ENCODE data around the gene UBE2O.

The UBE2O gene

DNA sequence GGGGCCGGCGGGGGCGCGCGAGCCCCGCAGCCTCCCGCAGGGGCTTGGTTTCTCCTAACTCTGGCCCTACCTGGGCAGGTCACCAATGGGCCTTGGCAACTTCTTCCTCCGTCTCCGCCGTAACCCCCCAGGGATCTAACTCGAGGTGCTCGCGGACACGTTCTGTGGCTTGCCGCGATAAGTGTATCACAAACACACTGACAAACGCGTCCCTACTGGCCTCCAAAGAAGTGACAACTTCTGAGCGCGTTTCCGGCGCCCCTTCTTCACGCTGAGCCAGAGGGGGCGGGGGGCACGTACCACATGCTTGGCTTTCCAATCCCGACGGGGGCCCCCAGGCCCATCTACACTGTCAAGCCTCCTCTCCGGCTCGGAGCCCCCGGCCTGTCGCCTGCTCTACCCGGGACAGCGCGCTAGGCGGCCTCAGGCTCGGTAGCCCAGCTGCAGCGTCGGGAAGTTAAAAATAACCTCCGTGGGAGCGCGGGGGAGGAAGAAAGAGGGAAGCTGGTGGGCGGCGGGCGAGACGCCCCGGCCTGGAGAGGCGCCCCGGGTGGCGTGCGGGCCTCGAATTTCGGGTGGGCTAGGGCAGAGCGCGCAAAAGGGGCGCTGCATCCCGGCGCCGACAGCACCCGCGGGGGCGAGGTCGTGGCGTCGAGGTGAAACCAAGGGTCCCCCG lies 69.3 kb downstream of the UBE2O start:
- no peaks in the 10 kb centered on the region for H3K36me3 ChIP-seq (ENCODE audit: insufficient read depth, low read length)
- H3K9me3 ChIP-seq (ENCODE audit: control insufficient read depth, insufficient read depth, low read length) = no peaks in the 10 kb centered on the region
- peak overlapping the region; percentile 83 for H3K9ac ChIP-seq (ENCODE audit: low read depth, low read length)
- H3K4me1 ChIP-seq (ENCODE audit: insufficient read depth, low read length) = peaks cover 2% of the 10 kb centered on the region

DNA sequence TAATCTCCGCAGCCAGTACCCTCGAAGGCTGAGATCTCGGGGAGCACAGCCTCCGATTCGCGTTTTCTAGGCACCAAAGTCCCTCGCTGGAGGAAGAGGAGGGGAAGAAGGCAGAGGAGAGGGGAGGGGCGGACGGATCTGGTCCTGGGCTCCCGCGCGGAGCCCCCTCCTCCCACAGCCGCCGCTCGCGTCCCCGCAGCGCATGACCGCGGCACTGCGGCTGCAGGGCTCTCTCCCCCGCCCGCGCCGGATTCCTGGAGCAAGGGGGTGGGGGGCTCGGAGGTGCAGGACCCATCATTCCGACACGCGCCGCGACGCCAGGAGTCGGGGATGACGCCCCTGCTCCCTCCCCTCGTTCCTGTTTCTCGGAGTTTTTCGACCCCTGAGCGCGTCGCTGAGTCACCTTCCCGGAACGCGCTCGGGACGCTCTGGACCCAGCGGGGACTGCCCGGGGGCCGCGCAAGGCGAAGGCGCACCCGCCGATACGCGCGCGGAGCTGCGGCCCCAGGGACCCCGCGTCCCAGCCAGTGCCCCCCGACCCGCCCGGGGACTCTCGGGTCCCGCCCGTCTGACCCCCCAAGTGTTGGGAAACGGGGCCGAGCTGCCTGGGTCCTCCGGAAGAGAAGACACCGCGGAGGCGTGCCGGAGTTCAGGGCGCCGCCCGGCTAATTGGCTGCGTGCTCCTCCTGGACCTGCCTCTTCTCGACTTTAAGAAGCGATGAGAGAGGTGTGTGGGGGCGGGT lies 70.0 kb downstream of the UBE2O start:
- Histone ChIP-seq H3K4me1 (ENCODE audit: insufficient read depth, low read length) (no peaks in the 10 kb centered on the region), H3K36me3 (ENCODE audit: insufficient read depth, low read length) (no peaks in the 10 kb centered on the region), H3K9me3 (ENCODE audit: control insufficient read depth, insufficient read depth, low read length) (no peaks in the 10 kb centered on the region), H3K9ac (ENCODE audit: low read depth, low read length) (peak overlapping the region; percentile 83)

DNA sequence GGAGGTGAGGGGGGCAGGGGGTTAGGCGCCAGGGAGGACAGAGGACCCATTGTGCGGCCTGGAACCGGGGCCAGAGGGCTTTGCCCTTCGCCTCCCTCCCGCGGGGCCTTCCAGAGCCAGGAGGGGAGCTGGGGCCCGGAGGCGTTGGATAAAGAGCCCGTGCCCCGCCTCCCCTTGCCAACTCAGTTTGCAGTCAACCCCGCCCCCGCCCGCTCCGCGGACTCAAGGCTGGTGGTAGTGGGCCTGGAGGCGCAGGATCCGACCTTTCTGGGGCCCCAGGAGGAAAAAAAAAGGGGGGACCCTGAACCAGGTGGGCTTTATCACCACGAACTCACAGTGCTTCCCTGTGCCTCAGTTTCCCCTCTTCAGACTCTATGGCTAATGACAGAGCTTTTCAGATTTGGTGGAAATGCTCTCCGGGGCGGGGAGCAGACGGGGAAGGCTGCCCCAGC lies 70.6 kb downstream of the UBE2O start:
- no peaks in the 10 kb centered on the region for H3K4me1 ChIP-seq (ENCODE audit: insufficient read depth, low read length)
- H3K36me3 ChIP-seq (ENCODE audit: insufficient read depth, low read length) = no peaks in the 10 kb centered on the region
- H3K9ac ChIP-seq (ENCODE audit: low read depth, low read length) = peak overlapping the region; percentile 83
- H3K9me3 ChIP-seq (ENCODE audit: control insufficient read depth, insufficient read depth, low read length) = no peaks in the 10 kb centered on the region

DNA sequence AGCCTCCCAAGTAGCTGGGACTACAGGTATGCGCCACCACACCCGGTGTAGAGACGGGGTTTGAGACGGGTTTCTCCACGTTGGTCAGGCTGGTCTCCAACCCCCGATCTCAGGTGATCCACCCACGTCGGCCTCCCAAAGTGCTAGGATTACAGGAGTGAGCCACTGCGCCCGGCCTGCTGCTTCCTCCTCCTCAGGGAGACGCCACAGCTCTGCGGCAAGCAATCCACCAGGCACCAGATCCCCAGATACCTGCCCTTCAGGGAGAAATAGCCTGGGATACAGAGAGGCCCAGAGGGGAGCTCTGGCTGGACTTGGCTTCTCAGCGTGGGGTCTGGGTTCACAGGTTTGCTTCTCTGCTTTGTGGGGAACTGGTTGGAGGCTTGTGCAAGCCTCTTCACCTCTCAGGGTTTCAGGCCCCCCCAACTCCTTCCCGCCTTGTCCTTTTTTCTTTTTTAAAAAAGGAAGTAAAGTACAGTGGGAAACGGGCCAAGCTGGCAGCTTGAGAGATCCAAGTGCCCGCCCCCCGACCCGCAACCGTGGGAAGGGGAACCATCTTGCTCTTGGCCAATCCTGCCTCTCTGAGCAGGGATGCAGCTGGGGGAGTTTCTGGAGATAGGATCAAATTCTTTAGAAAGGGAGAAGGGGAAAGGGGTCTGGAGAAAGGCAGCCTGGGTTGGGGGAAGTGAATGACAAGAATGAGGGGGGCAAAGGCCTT lies 71.2 kb downstream of the UBE2O start:
- Histone ChIP-seq H3K4me1 (ENCODE audit: insufficient read depth, low read length) (no peaks in the 10 kb centered on the region), H3K9me3 (ENCODE audit: control insufficient read depth, insufficient read depth, low read length) (no peaks in the 10 kb centered on the region), H3K9ac (ENCODE audit: low read depth, low read length) (peak overlapping the region; percentile 83; the same call in 1 of the 2 replicates), H3K36me3 (ENCODE audit: insufficient read depth, low read length) (no peaks in the 10 kb centered on the region)

DNA sequence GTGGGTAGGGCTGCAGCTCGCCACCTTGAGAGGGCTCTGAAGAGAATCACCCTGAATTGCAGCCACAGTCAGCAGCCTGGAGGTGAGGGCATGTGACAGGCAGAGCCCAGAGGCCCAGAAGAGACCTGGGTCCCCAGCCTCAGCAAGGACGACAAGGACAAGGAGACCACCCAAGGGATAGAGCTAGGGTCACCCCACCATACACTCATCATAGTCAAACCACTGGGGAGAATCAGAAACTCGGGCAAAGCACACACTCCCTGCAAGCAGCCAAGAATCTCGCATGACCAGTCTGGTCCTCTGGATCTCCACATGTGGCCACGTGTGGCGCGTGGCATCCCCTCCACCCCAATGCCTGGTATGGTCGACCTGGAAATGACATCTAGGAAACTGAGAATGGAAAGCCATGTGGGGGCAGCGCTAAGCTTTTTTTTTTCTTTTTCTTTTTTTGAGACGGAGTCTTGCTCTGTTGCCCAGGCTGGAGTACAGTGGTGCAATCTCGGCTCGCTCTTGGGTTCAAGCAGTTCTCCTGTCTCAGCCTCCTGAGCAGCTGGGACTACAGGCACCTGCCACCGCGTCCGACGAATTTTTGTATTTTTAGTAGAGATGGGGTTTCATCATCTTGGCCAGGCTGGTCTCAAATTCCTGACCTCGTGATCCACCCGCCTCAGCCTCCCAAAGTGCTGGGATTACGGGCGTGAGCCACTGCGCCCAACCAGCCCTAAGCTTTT lies 73.1 kb downstream of the UBE2O start:
- Histone ChIP-seq H3K36me3 (ENCODE audit: insufficient read depth, low read length) (no peaks in the 10 kb centered on the region), H3K9me3 (ENCODE audit: control insufficient read depth, insufficient read depth, low read length) (no peaks in the 10 kb centered on the region), H3K9ac (ENCODE audit: low read depth, low read length) (no peak overlapping the region), H3K4me1 (ENCODE audit: insufficient read depth, low read length) (no peaks in the 10 kb centered on the region)

DNA sequence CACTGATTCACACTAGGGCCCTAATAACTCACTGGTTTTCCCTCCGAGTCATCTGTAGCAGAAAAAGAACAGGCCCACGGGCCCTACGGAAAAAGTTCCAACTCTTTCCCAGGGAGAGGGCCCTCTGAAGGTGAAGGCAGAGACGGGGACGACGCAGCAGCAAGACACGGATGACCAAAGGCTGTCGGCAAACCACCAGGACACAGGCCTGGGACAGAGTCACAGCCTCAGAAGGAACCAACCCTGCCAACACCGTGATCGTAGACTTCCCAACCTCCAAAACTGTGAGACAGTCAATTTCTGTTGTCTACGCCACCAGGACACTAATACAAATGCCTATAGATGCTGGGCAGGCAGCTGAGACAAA lies 73.7 kb downstream of the UBE2O start:
- Histone ChIP-seq H3K36me3 (ENCODE audit: insufficient read depth, low read length) (no peaks in the 10 kb centered on the region), H3K4me1 (ENCODE audit: insufficient read depth, low read length) (no peaks in the 10 kb centered on the region), H3K9ac (ENCODE audit: low read depth, low read length) (no peak overlapping the region), H3K9me3 (ENCODE audit: control insufficient read depth, insufficient read depth, low read length) (no peaks in the 10 kb centered on the region)

DNA sequence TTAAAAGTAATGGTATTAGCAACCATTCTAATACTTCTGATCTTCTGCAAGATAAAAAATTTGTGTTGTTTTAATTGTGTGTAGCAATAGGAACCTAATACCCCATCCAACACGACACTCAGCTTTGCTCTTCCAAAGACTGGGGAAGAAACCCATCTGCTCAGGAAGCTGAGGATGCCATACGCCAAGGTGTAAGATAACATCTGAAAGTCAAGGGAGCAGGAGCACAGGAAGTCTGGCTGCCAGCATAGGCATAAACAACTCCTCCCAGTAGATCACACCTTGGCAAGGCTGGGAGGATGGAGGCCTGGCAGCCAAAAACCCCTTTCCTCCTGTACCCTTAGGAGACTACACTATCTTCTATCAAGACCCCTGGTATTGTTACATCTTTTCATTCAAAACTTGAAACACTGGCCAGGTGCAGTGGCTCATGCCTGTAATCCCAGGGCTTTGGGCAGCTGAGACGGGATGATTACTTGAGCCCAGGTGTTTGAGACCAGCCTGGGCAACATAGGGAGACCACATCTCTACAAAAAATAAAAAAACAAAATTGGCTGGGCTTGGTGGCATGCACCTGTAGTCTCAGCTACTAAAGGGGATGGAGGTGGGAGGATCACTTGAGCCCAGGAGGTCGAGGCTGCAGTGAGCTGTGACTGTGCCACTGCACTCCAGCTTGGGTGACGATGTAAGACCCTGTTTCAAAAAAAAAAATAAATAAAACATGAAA lies 74.2 kb downstream of the UBE2O start:
- Histone ChIP-seq H3K9ac (ENCODE audit: low read depth, low read length) (no peak overlapping the region), H3K4me1 (ENCODE audit: insufficient read depth, low read length) (peaks cover 1% of the 10 kb centered on the region; the same call in 1 of the 2 replicates), H3K36me3 (ENCODE audit: insufficient read depth, low read length) (no peaks in the 10 kb centered on the region), H3K9me3 (ENCODE audit: control insufficient read depth, insufficient read depth, low read length) (no peaks in the 10 kb centered on the region)

DNA sequence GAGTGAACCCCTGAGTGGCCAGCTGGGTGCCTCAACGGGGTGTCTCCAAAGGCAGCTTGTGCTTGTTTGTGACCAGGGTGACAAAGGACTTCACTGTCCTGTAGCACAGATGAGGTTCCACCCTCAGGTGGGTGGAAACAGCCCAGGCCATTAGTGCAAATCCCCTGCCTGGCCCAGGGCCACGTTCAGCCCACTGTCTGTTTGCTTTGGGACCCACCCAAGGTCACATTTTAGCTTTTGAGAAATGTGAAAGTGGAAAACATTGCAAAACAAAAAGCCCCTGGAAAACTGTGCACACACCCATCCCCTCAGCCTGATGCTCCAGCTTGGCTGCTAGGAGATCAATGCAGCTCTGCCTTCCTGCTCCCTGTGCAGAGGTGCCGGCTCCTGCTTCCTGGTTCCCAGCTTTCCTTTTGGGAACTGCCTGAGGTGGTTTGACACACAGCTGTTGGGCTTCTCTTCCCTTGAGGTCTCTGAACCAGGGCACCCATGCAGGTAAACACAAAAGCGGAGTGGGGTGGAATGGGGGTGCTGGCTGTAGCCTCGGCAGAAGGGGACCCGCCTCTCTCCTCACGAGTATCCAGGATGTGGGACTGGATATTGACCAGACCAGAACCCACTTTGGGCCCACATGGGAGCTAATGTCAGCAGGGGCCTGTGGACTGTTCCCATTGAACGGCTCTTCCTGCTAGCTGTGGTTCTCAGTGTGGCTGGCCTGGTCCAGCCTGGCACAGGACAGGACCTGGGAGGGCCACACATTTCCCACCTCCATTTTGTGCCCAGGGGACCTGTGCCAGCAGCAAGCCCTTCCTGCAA lies 76.4 kb downstream of the UBE2O start:
- no peaks in the 10 kb centered on the region for H3K9me3 ChIP-seq (ENCODE audit: control insufficient read depth, insufficient read depth, low read length)
- no peak overlapping the region for H3K9ac ChIP-seq (ENCODE audit: low read depth, low read length)
- H3K36me3 ChIP-seq (ENCODE audit: insufficient read depth, low read length) = no peaks in the 10 kb centered on the region
- peaks cover 7% of the 10 kb centered on the region; the same call in 1 of the 2 replicates for H3K4me1 ChIP-seq (ENCODE audit: insufficient read depth, low read length)

DNA sequence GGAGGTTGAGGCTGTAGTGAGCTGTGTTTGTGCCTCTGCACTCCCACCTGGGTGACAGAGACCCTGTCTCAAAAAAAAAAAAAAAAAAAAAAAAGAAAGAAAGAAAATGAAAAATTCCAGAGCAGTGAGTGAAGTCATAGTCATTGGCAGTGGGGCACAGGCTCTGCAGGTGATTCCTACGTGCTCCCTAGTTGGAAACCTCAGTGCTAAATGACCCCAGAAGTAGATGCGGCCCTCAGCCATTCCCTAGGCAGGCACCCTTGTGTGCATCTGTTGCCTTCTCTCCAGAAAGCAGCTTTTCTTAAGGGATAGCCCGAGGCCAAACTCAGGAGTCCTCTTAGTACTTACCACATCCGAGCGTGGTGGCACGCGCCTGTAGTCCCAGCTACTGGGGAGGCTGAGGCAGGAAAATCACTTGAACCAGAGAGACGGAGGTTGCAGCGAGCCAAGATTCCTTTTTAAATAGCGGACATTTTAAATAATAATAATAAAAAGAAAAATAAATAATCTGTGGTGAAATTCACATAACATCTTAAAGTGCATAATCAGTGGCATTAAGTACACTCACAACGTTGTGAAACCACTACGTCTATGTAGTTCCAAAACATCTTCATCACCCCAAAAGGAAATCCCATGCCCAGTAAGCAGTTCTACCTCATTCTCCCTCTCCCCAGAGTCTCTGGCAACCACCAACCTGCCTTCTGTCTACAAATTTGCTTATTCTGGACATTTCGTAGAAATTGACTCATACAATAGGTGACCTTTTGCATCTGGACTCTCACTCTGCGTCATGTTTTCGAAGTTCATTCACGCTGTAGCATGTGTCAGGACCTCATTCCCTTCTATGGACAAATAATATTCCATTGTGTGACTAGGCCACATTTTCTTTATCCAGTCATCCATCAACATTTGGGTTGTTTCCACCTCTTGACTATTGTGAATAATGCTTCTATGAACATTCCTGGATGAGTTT lies 81.0 kb downstream of the UBE2O start:
- no peaks in the 10 kb centered on the region for H3K36me3 ChIP-seq (ENCODE audit: insufficient read depth, low read length)
- no peaks in the 10 kb centered on the region for H3K9me3 ChIP-seq (ENCODE audit: control insufficient read depth, insufficient read depth, low read length)
- H3K4me1 ChIP-seq (ENCODE audit: insufficient read depth, low read length) = peaks cover 7% of the 10 kb centered on the region; the same call in 1 of the 2 replicates
- H3K9ac ChIP-seq (ENCODE audit: low read depth, low read length) = no peak overlapping the region

DNA sequence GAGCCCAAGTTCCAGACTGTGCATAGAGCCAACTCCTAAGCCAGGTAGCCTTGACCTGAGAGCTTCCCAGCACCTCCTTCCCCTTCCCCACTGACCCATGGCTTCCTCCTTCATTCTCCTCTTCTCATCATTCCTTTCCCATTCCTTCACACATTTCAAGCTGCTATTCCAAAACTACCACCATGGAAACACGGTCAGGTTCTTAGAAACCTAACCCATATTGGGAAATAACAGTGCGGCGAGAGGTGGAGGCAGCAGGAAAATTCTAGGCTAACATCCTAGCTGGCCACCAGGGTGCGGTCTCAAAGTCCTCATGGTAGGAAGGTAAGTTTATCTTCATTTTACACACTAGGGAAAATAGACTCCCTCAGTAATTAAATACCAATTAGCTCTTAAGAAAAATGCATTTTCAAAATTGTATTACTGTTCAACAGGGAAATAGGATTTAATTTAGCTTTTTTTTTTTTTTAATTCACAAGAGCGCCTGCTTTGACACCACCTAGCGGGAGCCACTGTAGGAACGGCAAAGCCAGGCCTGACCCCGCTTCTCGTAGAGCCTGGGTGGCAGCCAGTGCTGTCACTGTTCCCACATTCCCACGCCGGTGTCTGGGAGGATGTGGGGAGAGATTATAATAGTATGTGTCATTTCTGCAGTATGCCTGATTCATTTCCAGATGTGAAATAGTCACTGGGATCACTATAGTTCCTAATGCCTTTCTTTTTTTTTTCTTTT lies 82.5 kb downstream of the UBE2O start:
- H3K9ac ChIP-seq (ENCODE audit: low read depth, low read length) = no peak overlapping the region
- H3K36me3 ChIP-seq (ENCODE audit: insufficient read depth, low read length) = no peaks in the 10 kb centered on the region
- H3K4me1 ChIP-seq (ENCODE audit: insufficient read depth, low read length) = peaks cover 7% of the 10 kb centered on the region; the same call in 1 of the 2 replicates
- H3K9me3 ChIP-seq (ENCODE audit: control insufficient read depth, insufficient read depth, low read length) = no peaks in the 10 kb centered on the region

DNA sequence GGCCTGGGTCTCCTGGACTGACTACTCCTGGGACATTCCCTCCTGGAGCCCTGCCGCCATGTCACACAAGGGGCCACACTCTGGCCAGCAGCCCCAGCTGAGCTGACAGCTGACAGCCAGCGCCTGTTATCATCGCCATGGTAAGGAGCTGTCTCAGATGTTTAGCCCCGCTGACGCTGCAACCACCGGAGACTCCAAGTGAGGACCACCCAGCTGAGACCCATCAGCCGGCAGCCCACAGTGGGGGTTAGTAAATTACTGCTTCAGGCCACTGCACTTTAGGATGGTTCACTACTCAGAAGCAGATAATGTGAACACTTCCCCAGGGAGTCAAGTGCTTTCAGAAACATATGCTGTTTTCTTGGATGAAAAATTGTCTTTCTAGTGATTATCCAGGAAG lies 83.1 kb downstream of the UBE2O start:
- no peaks in the 10 kb centered on the region for H3K36me3 ChIP-seq (ENCODE audit: insufficient read depth, low read length)

DNA sequence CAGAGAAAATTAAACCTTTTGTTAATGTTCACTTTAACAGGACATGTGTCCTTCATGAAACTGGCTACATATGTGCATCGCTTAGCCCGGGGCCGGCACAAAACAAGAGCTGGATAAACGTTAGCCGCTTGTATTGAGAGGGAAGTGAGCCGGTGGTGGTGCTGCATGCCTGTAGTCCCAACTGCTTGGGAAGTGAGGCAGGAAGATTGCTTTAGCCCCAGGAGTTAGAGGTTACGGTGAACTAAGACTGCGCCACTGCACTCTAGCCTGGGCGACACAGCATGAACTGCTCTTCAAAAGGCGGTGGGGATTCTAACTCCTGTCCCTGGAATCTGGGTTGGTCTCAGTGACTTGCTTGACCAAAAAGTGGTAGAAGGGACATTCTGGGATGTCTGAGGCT lies 83.6 kb downstream of the UBE2O start:
- Histone ChIP-seq H3K9ac (ENCODE audit: low read depth, low read length) (no peak overlapping the region), H3K9me3 (ENCODE audit: control insufficient read depth, insufficient read depth, low read length) (no peaks in the 10 kb centered on the region), H3K4me1 (ENCODE audit: insufficient read depth, low read length) (peaks cover 7% of the 10 kb centered on the region; the same call in 1 of the 2 replicates)

More for the DNA sequence above, 83.1 kb downstream of the UBE2O start:
- Histone ChIP-seq H3K4me1 (ENCODE audit: insufficient read depth, low read length) (peaks cover 7% of the 10 kb centered on the region; the same call in 1 of the 2 replicates), H3K9ac (ENCODE audit: low read depth, low read length) (no peak overlapping the region), H3K9me3 (ENCODE audit: control insufficient read depth, insufficient read depth, low read length) (no peaks in the 10 kb centered on the region)

More for the DNA sequence above, 83.6 kb downstream of the UBE2O start:
- no peaks in the 10 kb centered on the region for H3K36me3 ChIP-seq (ENCODE audit: insufficient read depth, low read length)
